ENCODE data around the gene TMEM45A. TPM values are rescaled to one million over a fixed set of nuclear protein-coding genes. Genes with fewer than 3 reads are reported as not detected.
A peak's percentile ranks its signal among the peaks of the same experiment; 100 is the strongest.

TMEM45A gene
- total and polyA plus RNA-seq, 11 donors, result 1.8 to 11.2 (median 3.1) TPM

GRCh38 chr3:100586832-100587231 lies 94.4 kb downstream of the TMEM45A start:
- DNase-seq (no peak), ATAC-seq (no peak)
- no peak for TF ChIP-seq CTCF (IDR thresholded peaks at IDR 0.05)
- TF ChIP-seq POLR2A (IDR thresholded peaks at IDR 0.05), result no peak
- no peaks in the 10 kb centered on the region for H3K27me3 ChIP-seq
- H3K9me3 ChIP-seq, result no peaks in the 10 kb centered on the region
- intact Hi-C loops (cut with DNase I), result loop anchor here in 2 of 10 donors (5.0 kb wide), 2 partner anchors 270 to 755 kb away; no protein-coding TSS in a partner anchor
- peaks cover 0 to 4% (median 0%) of the 10 kb centered on the region in 12 donors for H3K4me1 ChIP-seq
- no peak overlapping the region for H3K4me3 ChIP-seq
- no peaks in the 10 kb centered on the region for H3K36me3 ChIP-seq
- 79 to 100% (median 96%) methylated on average over 3 of the region's 3 CpGs for WGBS, 4 donors
- H3K27ac ChIP-seq, result no peak overlapping the region

GRCh38 chr3:100588251-100588650 lies 95.8 kb downstream of the TMEM45A start:
- H3K9me3 ChIP-seq, result no peaks in the 10 kb centered on the region
- intact Hi-C loops (cut with DNase I), result loop anchor here in 2 of 10 donors (2.0 to 5.0 kb wide), 3 partner anchors 125 to 756 kb away; no protein-coding TSS in a partner anchor
- WGBS, 4 donors, result 70 to 87% (median 79%) methylated on average over 1 of the region's 1 CpG

GRCh38 chr3:100590114-100590839 lies 97.9 kb downstream of the TMEM45A start:
- WGBS, 4 donors, result 24 to 30% (median 28%) methylated on average over 10 of the region's 10 CpGs
- intact Hi-C loops (cut with DNase I), result loop anchor here (1.0 to 10.0 kb wide), 10 partner anchors 127 to 765 kb away; no protein-coding TSS in a partner anchor
- DNase-seq (peak in 3 of 5 donors; percentile 24 to 40 (median 29)), ATAC-seq (peak; percentile 42 to 86 (median 80))
- TF ChIP-seq POLR2A (IDR thresholded peaks at IDR 0.05), result no peak
- TF ChIP-seq CTCF (IDR thresholded peaks at IDR 0.05), result peak; percentile 86 to 96 (median 90)
- Histone ChIP-seq H3K4me1 (peaks cover 0 to 4% (median 0%) of the 10 kb centered on the region in 12 donors), H3K36me3 (no peaks in the 10 kb centered on the region), H3K27ac (no peak overlapping the region), H3K4me3 (peak overlapping the region in 2 of 12 donors; percentile 17 to 18), H3K9me3 (no peaks in the 10 kb centered on the region), H3K27me3 (no peaks in the 10 kb centered on the region)

More at GRCh38 chr3:100588251-100588650, 95.8 kb downstream of the TMEM45A start:
- H3K27me3 ChIP-seq, result no peaks in the 10 kb centered on the region
- peaks cover 0 to 4% (median 0%) of the 10 kb centered on the region in 12 donors for H3K4me1 ChIP-seq
- H3K27ac ChIP-seq, result no peak overlapping the region
- no peak overlapping the region for H3K4me3 ChIP-seq
- DNase-seq, result no peak
- ATAC-seq, result no peak
- H3K36me3 ChIP-seq, result no peaks in the 10 kb centered on the region
- no peak for TF ChIP-seq CTCF (IDR thresholded peaks at IDR 0.05)
- no peak for TF ChIP-seq POLR2A (IDR thresholded peaks at IDR 0.05)

- no peak for DNase-seq
- Histone ChIP-seq H3K4me1 (peaks cover 0 to 4% (median 0%) of the 10 kb centered on the region in 12 donors), H3K9me3 (no peaks in the 10 kb centered on the region), H3K4me3 (no peak overlapping the region), H3K36me3 (no peaks in the 10 kb centered on the region), H3K27me3 (no peaks in the 10 kb centered on the region), H3K27ac (no peak overlapping the region)
- no peak for ATAC-seq
- intact Hi-C loops (cut with DNase I), result loop anchor here (1.0 to 10.0 kb wide), 10 partner anchors 127 to 766 kb away; no protein-coding TSS in a partner anchor
- 12 to 21% (median 18%) methylated on average over 1 of the region's 1 CpG for WGBS, 4 donors
- TF ChIP-seq POLR2A (IDR thresholded peaks at IDR 0.05) (no peak), CTCF (IDR thresholded peaks at IDR 0.05) (peak in 1 of 12 donors; percentile 1)
Observed at GRCh38 chr3:100590840-100591147, 98.4 kb downstream of the TMEM45A start.

Data from heart left ventricle (tissue), 16 donors.